GM13977 (cell line): ENCODE measurements around the gene BRSK1.

Experiments
- DNase-seq: peaks from one replicate; pipeline ENCODE4 v3.0.0; 2012; ENCODE audit warnings: low spot score
- CTCF ChIP-seq: IDR thresholded peaks from 2 replicates; pipeline ENCODE4 v1.5.1; 2012; ENCODE audit warnings: mild to moderate bottlenecking, control low read depth; ENCODE audit not compliant: insufficient read depth; ENCODE audit errors: extremely low read depth, missing control alignments
- in situ Hi-C: fragments of 300-500 bp; cut with MboI; formaldehyde crosslinking; loops from one replicate; pipeline ENCODE4 v1.12.0; 2022; ENCODE audit warnings: low sequenced_read_pairs, low pct_unique_long_range_greater_than_20kb, mixed read lengths, inconsistent platforms; ENCODE audit not compliant: unreplicated experiment

The BRSK1 gene

DNA sequence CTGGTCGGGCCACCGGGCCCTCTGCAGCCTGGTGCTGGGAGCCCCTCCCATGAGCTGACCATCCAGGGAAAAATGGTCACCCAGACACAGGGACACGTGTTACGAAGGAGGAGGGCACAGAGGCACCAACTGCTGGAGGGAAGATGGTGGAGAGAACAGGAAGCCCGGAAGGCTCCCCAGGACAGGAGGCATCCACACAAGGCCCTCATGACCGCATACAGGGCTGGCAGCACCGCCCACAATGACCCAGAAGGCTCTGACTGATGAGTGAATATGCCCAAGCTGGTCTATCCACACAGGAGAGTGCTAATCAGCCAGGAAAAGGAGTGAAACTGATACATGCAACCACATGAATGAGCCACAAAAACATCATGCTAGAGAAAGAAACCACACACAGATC is 41.3 kb upstream of the BRSK1 start:
- in situ Hi-C loops = no loop called here
- no peak for DNase-seq
- TF ChIP-seq CTCF = no peak

DNA sequence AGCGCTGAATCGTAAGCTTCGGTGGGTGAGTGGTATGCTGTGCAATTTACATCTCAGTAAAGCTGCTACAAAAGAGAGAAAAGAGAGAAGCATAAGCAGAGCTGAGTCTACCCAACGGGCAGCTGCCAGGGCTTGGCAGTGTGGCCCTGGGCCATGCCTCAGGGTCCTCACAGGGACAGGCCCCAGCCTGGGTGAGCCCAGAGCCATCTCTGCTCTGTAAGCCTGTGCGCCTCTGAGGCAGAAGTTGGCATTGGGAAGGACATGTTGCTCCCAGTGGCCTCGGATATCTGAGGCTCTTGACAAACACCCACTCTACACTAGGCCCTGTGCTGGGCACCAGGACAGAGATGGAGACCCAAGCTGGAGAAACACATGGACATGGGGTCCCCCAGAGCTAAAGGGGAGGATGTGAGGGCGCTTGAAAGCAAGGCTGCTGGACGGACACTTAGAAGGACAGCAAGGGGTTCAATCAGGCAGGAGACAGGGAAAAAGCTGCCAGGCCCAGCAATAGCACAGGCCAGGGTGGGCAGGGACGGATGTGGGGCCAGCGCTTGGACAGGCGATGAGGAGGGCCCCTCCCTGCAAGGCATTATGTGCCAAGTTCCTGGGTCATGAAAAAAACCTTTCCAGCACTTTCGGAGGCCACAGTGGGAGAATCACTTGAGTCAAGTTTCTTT is 39.7 kb upstream of the BRSK1 start:
- in situ Hi-C loops = no loop called here
- no peak for TF ChIP-seq CTCF
- DNase-seq = no peak

DNA sequence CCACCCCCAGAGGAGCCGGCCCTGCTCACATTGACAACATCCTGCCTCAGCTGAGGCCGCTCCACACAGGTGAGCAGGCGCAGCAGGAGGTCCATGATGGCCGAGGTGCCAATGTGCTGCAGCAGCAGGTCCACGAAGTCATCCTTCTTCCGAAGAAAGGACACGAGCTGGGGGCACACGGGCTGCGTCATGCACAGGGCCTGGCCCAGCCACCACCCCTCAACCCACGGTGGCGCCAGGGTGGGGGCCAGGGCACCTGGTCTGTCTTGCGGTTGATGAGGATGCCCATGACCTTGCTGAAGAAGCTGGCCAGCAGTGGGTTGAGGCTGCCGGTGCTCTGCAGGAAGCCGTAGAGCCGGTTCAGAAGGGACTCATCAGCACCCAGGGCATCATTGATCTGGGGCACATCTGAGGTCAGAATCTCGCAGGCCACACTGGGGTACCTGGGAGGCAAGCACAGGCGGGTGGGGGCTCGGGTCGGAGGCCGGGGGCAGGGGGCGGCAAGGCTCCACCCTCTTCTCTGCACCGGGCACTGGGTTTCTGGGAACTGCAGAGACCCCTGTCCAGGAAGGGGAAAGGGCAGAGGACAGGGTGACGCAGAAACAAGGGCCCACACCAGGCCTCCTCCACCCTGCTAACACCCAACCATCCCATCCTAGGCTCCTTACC is 38.4 kb upstream of the BRSK1 start:
- no peak for DNase-seq
- TF ChIP-seq CTCF = no peak

DNA sequence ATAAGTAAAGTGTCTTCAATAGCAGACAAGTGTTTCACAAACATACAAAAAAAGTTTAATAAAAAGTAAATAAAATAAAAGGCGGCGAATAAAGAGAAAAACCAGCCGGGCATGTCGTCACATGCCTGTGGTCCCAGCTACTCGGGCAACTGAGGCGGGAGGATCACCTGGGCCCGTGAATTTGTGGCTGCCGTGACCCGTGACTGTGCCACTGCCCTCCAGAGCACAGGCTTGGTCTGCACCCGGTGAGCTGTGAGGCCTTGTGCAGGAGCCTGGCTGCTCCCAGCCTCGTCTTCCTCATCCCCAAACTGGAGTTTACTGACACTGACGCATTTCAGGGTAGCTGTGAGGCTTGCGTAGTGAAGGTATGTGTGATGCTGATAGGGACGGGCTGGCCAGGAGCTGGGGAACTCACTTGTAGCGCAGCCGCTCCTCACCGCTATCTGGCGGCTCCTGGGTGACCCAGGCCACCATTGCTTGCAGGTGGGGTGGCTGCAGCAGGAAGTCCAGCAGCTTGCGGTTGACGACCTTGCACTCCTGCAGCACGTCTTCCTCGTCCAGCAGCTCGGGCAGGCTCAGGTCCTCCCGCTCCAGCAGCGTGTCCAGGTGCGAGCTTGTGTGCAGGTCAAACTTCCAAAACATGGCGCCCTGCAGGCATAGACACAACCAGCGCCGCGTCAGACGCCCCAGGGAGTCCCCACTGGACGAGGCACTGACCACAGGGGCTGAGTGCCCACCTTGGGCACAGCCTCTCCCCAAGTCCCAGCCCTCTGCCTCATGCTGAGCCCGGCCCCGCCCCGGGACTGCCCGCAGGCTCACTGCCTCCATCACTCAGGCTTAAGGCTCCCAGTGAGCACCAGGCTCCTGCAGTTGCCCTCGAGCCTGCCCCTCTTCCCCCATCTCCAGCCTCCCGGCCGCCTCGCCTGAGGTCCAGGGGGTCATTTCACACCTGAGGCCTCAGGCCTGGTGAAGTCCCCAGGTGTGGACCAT is 37.0 kb upstream of the BRSK1 start:
- no peak for DNase-seq
- TF ChIP-seq CTCF = no peak
- in situ Hi-C loops = no loop called here

More for the DNA sequence above, 38.4 kb upstream of the BRSK1 start:
- in situ Hi-C loops = no loop called here

DNA sequence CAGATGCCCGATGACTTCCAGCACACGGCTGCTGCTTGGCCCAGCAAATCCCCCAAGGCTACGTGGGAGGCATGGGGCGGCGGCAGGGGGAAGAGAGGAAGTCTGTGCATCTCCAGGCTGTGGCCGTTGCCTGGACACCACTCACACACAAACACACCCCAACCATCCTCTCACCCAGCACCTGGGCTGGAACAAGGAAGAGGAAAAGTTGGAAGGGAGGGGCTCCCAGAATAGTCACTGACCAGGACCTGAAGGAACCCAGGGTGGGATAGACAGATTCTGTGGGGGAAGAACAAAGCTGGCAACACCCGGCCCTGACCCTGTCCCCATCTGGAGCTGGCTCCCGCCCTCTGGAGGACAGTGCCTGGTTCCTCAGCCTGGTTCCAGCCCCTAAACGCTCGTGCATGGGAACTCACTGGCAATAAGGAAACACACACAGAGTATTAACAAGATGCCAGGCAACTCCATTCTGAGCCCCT is 36.1 kb upstream of the BRSK1 start:
- in situ Hi-C loops = no loop called here
- DNase-seq = no peak
- no peak for TF ChIP-seq CTCF

GRCh38 chr19:55248166-55248675 is 35.6 kb upstream of the BRSK1 start:
- in situ Hi-C loops = no loop called here
- no peak for DNase-seq
- no peak for TF ChIP-seq CTCF
